Measurements from ENCODE around the gene ZFR2.

DNA sequence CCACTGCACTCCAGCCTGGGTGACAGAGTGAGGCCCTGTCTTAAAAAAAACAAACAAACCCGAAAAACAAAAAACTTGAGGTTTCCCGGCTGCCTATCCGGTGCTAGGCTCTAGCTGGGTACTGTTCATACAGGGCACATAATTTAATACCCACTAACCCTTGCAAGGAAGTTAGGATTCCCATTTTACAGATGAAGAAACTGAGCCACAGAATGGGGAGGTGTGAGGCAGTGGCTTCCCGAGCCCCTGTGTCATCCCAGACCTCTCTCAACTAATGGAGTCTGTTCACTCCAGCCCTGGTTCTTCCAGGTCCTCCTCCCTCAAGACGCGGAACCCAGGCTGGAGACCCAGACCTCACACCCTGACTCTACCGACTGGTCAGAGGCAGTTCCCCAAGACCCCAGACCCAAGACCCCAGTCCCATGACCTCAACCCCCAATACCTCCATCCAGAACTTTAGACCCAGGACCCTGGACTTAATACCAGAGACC is 107.9 kb downstream of the ZFR2 start:
- TF ChIP-seq CTCF (conservative IDR thresholded peaks at IDR 0.05; ENCODE audit: low read depth, low read length), result no peak
- no peak for TF ChIP-seq EZH2phosphoT487 (IDR thresholded peaks at IDR 0.05; ENCODE audit: borderline replicate concordance, low read length)
- TF ChIP-seq EZH2 (IDR thresholded peaks at IDR 0.05; ENCODE audit: low read length, unreplicated experiment), result no peak
